ENCODE results near the gene SND1.

SND1 gene

DNA sequence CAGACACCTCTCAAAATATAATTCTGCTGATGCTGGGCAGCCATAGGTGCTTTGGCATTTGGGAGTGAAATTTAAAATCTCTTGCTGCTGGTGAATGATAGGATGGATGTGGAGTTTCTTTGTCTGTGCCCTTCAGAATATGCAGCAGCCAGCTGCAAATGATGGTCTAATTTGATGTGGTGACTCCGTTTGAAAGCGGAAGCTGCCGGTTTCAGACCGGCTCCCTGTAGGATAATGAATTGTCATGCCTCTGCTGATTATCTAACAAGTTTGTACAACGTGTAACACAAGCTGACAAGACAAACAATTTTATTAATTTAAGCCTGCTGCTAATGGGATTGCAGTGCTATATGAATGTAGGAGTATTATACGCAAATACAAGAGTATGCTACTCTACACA is 103.5 kb downstream of the SND1 start:
- Histone ChIP-seq H4K20me1 (ENCODE audit: insufficient read depth, low read length) (no peaks in the 10 kb centered on the region), H3K9me3 (ENCODE audit: low read length) (no peaks in the 10 kb centered on the region), H3K79me2 (ENCODE audit: insufficient read depth, low read length) (peaks cover 55% of the 10 kb centered on the region), H3K36me3 (ENCODE audit: insufficient read depth, low read length) (peaks cover 21% of the 10 kb centered on the region), H3K4me3 (ENCODE audit: low read depth, low read length, poor library complexity, severe bottlenecking) (no peak overlapping the region), H3F3A (ENCODE audit: insufficient read depth, low read length) (no peaks in the 10 kb centered on the region), H3K4me2 (ENCODE audit: low read length) (no peak overlapping the region), H3K9ac (ENCODE audit: low read length) (no peak overlapping the region), H3K4me1 (ENCODE audit: insufficient read depth, low read length, severe bottlenecking) (peaks cover 22% of the 10 kb centered on the region), H3K27ac (ENCODE audit: low read depth, low read length, poor library complexity, severe bottlenecking) (no peak overlapping the region), H3K27me3 (ENCODE audit: insufficient read depth, low read length) (no peaks in the 10 kb centered on the region), H2AFZ (ENCODE audit: low read length) (no peak overlapping the region), H3K9me2 (ENCODE audit: low read depth, low read length) (no peaks in the 10 kb centered on the region)
- TF ChIP-seq EZH2 (IDR thresholded peaks at IDR 0.05; ENCODE audit: borderline replicate concordance, low read length), result no peak
- TF ChIP-seq, protein P1, sequence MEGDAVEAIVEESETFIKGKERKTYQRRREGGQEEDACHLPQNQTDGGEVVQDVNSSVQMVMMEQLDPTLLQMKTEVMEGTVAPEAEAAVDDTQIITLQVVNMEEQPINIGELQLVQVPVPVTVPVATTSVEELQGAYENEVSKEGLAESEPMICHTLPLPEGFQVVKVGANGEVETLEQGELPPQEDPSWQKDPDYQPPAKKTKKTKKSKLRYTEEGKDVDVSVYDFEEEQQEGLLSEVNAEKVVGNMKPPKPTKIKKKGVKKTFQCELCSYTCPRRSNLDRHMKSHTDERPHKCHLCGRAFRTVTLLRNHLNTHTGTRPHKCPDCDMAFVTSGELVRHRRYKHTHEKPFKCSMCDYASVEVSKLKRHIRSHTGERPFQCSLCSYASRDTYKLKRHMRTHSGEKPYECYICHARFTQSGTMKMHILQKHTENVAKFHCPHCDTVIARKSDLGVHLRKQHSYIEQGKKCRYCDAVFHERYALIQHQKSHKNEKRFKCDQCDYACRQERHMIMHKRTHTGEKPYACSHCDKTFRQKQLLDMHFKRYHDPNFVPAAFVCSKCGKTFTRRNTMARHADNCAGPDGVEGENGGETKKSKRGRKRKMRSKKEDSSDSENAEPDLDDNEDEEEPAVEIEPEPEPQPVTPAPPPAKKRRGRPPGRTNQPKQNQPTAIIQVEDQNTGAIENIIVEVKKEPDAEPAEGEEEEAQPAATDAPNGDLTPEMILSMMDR (IDR thresholded peaks at IDR 0.05; ENCODE audit: low read length), result no peak

DNA sequence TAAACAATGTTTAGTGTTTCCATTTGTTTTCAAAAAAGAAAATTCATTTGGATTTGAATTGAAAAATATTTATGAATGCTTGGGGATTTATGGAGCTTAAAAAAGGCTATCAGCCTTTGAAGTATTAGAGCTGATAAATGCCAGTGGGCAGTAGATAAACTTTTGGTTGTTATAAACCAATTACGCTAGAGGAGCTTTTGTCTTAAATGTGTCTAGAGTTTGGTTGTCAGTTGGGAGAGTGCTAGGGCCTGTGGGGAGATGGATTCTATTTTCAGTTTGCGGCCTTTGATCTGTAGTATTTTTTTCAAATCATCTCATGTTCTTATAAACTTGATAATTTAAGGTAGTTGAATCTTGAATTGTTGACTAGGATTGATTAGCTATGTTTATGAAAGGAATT is 104.0 kb downstream of the SND1 start:
- peaks cover 55% of the 10 kb centered on the region for H3K79me2 ChIP-seq (ENCODE audit: insufficient read depth, low read length)
- no peaks in the 10 kb centered on the region for H3K27me3 ChIP-seq (ENCODE audit: insufficient read depth, low read length)
- H3K27ac ChIP-seq (ENCODE audit: low read depth, low read length, poor library complexity, severe bottlenecking), result no peak overlapping the region
- H3K9me3 ChIP-seq (ENCODE audit: low read length), result no peaks in the 10 kb centered on the region
- no peak overlapping the region for H3K4me3 ChIP-seq (ENCODE audit: low read depth, low read length, poor library complexity, severe bottlenecking)
- H4K20me1 ChIP-seq (ENCODE audit: insufficient read depth, low read length), result no peaks in the 10 kb centered on the region
- peaks cover 19% of the 10 kb centered on the region for H3K36me3 ChIP-seq (ENCODE audit: insufficient read depth, low read length)
- no peak overlapping the region for H3K4me2 ChIP-seq (ENCODE audit: low read length)
- H2AFZ ChIP-seq (ENCODE audit: low read length), result no peak overlapping the region
- H3K9ac ChIP-seq (ENCODE audit: low read length), result no peak overlapping the region
- peaks cover 19% of the 10 kb centered on the region for H3K4me1 ChIP-seq (ENCODE audit: insufficient read depth, low read length, severe bottlenecking)
- no peaks in the 10 kb centered on the region for H3F3A ChIP-seq (ENCODE audit: insufficient read depth, low read length)
- H3K9me2 ChIP-seq (ENCODE audit: low read depth, low read length), result no peaks in the 10 kb centered on the region
- TF ChIP-seq EZH2 (IDR thresholded peaks at IDR 0.05; ENCODE audit: borderline replicate concordance, low read length), result no peak
- TF ChIP-seq, protein P1 (IDR thresholded peaks at IDR 0.05; ENCODE audit: low read length), result no peak

DNA sequence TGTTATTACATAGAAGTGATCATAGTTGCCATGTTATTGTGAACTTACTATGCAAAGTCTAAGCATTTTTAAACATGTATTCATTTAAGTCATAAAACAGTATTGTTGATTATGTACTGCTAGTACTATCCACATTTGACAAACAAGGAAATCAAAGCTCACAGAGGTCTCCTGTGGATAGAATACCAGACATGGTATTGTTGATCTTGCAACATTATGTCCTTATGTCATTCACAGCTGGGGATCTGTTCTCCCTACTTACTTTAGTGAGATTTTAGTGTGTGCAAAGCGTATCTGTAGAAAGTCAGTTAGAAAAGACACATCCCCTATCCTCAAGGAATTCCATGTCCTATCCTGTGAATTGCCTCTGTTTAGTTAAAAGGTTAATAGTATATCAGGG is 106.1 kb downstream of the SND1 start:
- no peak overlapping the region for H2AFZ ChIP-seq (ENCODE audit: low read length)
- H3K27me3 ChIP-seq (ENCODE audit: insufficient read depth, low read length), result no peaks in the 10 kb centered on the region
- no peak overlapping the region for H3K4me2 ChIP-seq (ENCODE audit: low read length)
- no peaks in the 10 kb centered on the region for H3K9me2 ChIP-seq (ENCODE audit: low read depth, low read length)
- H3F3A ChIP-seq (ENCODE audit: insufficient read depth, low read length), result no peaks in the 10 kb centered on the region
- TF ChIP-seq, protein P1 (IDR thresholded peaks at IDR 0.05; ENCODE audit: low read length), result no peak
- TF ChIP-seq EZH2 (IDR thresholded peaks at IDR 0.05; ENCODE audit: borderline replicate concordance, low read length), result no peak
- no peak overlapping the region for H3K9ac ChIP-seq (ENCODE audit: low read length)
- peaks cover 10% of the 10 kb centered on the region for H3K36me3 ChIP-seq (ENCODE audit: insufficient read depth, low read length)
- no peaks in the 10 kb centered on the region for H3K9me3 ChIP-seq (ENCODE audit: low read length)
- H3K4me1 ChIP-seq (ENCODE audit: insufficient read depth, low read length, severe bottlenecking), result peaks cover 7% of the 10 kb centered on the region
- no peak overlapping the region for H3K4me3 ChIP-seq (ENCODE audit: low read depth, low read length, poor library complexity, severe bottlenecking)
- H3K27ac ChIP-seq (ENCODE audit: low read depth, low read length, poor library complexity, severe bottlenecking), result no peak overlapping the region
- H4K20me1 ChIP-seq (ENCODE audit: insufficient read depth, low read length), result no peaks in the 10 kb centered on the region
- peaks cover 41% of the 10 kb centered on the region for H3K79me2 ChIP-seq (ENCODE audit: insufficient read depth, low read length)

Measured in OCI-LY1 (cell line).